Thyroid gland (tissue), 4 donors: ENCODE measurements around the gene ASIC2. TPM values are rescaled to one million over a fixed set of nuclear protein-coding genes. Genes with fewer than 3 reads are reported as not detected.

Experiments used
- DNase-seq, 2 donors: peaks; one replicate each; pipeline ENCODE4 v3.0.0-alpha.2; 2019
- H3K27ac ChIP-seq, 3 donors: fragments of 200-600 bp; sonication (generic); 1 replicate in 2 of 3; 2 replicates in 1 of 3; pipeline ENCODE4 v1.5.1; 2016 to 2019; ENCODE audit warnings: mild to moderate bottlenecking in 1 of 3, moderate library complexity in 1 of 3
- H3K27me3 ChIP-seq: fragments of 200-600 bp; sonication (generic); one replicate; pipeline ENCODE4 v1.5.1; 2019
- H3K36me3 ChIP-seq, 2 donors: fragments of 200-600 bp; sonication (generic); one replicate each; pipeline ENCODE4 v1.5.1; 2016 to 2019
- H3K4me1 ChIP-seq, 2 donors: fragments of 200-600 bp; sonication (generic); one replicate each; pipeline ENCODE4 v1.5.1; 2017 to 2019
- H3K4me3 ChIP-seq, 3 donors: fragments of 200-600 bp; sonication (generic); replicated peaks in 1 of 3; 1 replicate in 2 of 3; 2 replicates in 1 of 3; pipeline ENCODE4 v1.5.1; 2016; ENCODE audit warnings: mild to moderate bottlenecking in 1 of 3
- H3K9me3 ChIP-seq: fragments of 200-600 bp; sonication (generic); one replicate; pipeline ENCODE4 v1.5.1; 2017
- CTCF ChIP-seq, 6 experiments: fragments of 200-600 bp in 3 of 6; fragments of 450-650 bp in 3 of 6; sonication (generic) in 3 of 6; IDR thresholded peaks; one replicate each; pipeline ENCODE4 v1.5.1; 2016 to 2019; ENCODE audit warnings: antibody characterized with exemption in 6 of 6, mild to moderate bottlenecking in 2 of 6, inconsistent platforms in 1 of 6, moderate library complexity in 1 of 6
- POLR2A ChIP-seq, 2 donors: fragments of 450-650 bp; IDR thresholded peaks; one replicate each; pipeline ENCODE4 v1.6.1; 2017; ENCODE audit warnings: antibody characterized with exemption in 2 of 2, mild to moderate bottlenecking in 2 of 2, moderate library complexity in 1 of 2
- WGBS, 2 donors: methylation state at CpG; one replicate each; pipeline ENCODE4 v1.1.5; 2017; 5-methylcytosine and 5-hydroxymethylcytosine counted together
- intact Hi-C: fragments of 100-400 bp; cut with DNase I; formaldehyde crosslinking; loops from one replicate; pipeline ENCODE4 v1.15.1; 2023
- total RNA-seq, 4 donors: library from RNA; depleted of rRNA; stranded (reverse); fragments of >200 nt; gene quantifications; one replicate each; pipeline ENCODE4 v1.2.3, GENCODE V29; 2016

ASIC2 gene
- total RNA-seq, 4 donors from 2014 or later, result not detected

- no peaks in the 10 kb centered on the region for H3K36me3 ChIP-seq
- no peak overlapping the region for H3K27ac ChIP-seq
- no peak for TF ChIP-seq CTCF (IDR thresholded peaks at IDR 0.05)
- TF ChIP-seq POLR2A (IDR thresholded peaks at IDR 0.05), result no peak
- DNase-seq, result no peak
- H3K4me3 ChIP-seq, result no peak overlapping the region
- no peaks in the 10 kb centered on the region for H3K9me3 ChIP-seq
- WGBS, 2 donors, result 58 to 74% methylated on average over 2 of the region's 2 CpGs
- intact Hi-C loops, result no loop called here
- no peaks in the 10 kb centered on the region for H3K4me1 ChIP-seq
- H3K27me3 ChIP-seq, result no peaks in the 10 kb centered on the region
Measured at GRCh38 chr17:33209671-33210070, 83.4 kb downstream of the ASIC2 start.

GRCh38 chr17:33207231-33207630 lies 85.9 kb downstream of the ASIC2 start:
- WGBS, 2 donors, result 88 to 91% methylated on average over 4 of the region's 4 CpGs
- DNase-seq, result no peak
- Histone ChIP-seq H3K9me3 (no peaks in the 10 kb centered on the region), H3K4me3 (no peak overlapping the region), H3K27me3 (no peaks in the 10 kb centered on the region), H3K36me3 (no peaks in the 10 kb centered on the region), H3K27ac (no peak overlapping the region), H3K4me1 (no peaks in the 10 kb centered on the region)
- TF ChIP-seq POLR2A (IDR thresholded peaks at IDR 0.05) (no peak), CTCF (IDR thresholded peaks at IDR 0.05) (no peak)
- intact Hi-C loops, result no loop called here

GRCh38 chr17:33205552-33205951 lies 87.5 kb downstream of the ASIC2 start:
- Histone ChIP-seq H3K36me3 (no peaks in the 10 kb centered on the region), H3K27ac (no peak overlapping the region), H3K4me1 (peaks cover 0 to 2% of the 10 kb centered on the region in 2 donors), H3K9me3 (no peaks in the 10 kb centered on the region), H3K4me3 (no peak overlapping the region), H3K27me3 (no peaks in the 10 kb centered on the region)
- WGBS, 2 donors, result 94 to 95% methylated on average over 8 of the region's 8 CpGs
- intact Hi-C loops, result no loop called here
- no peak for DNase-seq
- TF ChIP-seq POLR2A (IDR thresholded peaks at IDR 0.05) (no peak), CTCF (IDR thresholded peaks at IDR 0.05) (no peak)

GRCh38 chr17:33204701-33205100 lies 88.4 kb downstream of the ASIC2 start:
- 87 to 100% methylated on average over 2 of the region's 2 CpGs for WGBS, 2 donors
- no peaks in the 10 kb centered on the region for H3K27me3 ChIP-seq
- no peak for TF ChIP-seq POLR2A (IDR thresholded peaks at IDR 0.05)
- TF ChIP-seq CTCF (IDR thresholded peaks at IDR 0.05), result no peak
- peaks cover 0 to 7% of the 10 kb centered on the region in 2 donors for H3K4me1 ChIP-seq
- H3K27ac ChIP-seq, result no peak overlapping the region
- intact Hi-C loops, result no loop called here
- H3K36me3 ChIP-seq, result no peaks in the 10 kb centered on the region
- no peak for DNase-seq
- H3K4me3 ChIP-seq, result no peak overlapping the region
- no peaks in the 10 kb centered on the region for H3K9me3 ChIP-seq

GRCh38 chr17:33204156-33204555 lies 88.9 kb downstream of the ASIC2 start:
- intact Hi-C loops, result no loop called here
- Histone ChIP-seq H3K27ac (no peak overlapping the region), H3K4me3 (no peak overlapping the region), H3K36me3 (no peaks in the 10 kb centered on the region), H3K9me3 (no peaks in the 10 kb centered on the region), H3K27me3 (no peaks in the 10 kb centered on the region), H3K4me1 (peaks cover 0 to 7% of the 10 kb centered on the region in 2 donors)
- no peak for DNase-seq
- no peak for TF ChIP-seq CTCF (IDR thresholded peaks at IDR 0.05)
- no peak for TF ChIP-seq POLR2A (IDR thresholded peaks at IDR 0.05)
- WGBS, 2 donors, result 82 to 90% methylated on average over 3 of the region's 3 CpGs
